Cardiac fibroblast (primary cell): ENCODE measurements around the gene TANGO2.
A peak's percentile ranks its signal among the peaks of the same experiment; 100 is the strongest.

Experiments
- DNase-seq, 2 donors: peaks; one replicate each; pipeline versions ENCODE4 v3.0.0 to v3.0.0-alpha.2; 2010; ENCODE audit warnings: low read depth in 2 of 2
- H3K4me3 ChIP-seq, 2 donors: replicated peaks in 1 of 2; 1 replicate in 1 of 2; 2 replicates in 1 of 2; pipeline ENCODE4 v1.5.1; 2011; ENCODE audit warnings: low read depth in 2 of 2, low read length in 2 of 2, mild to moderate bottlenecking in 2 of 2, moderate library complexity in 1 of 2
- TF ChIP-seq, protein P1 (sequence below): IDR thresholded peaks from one replicate; pipeline ENCODE4 v1.5.1; 2011; ENCODE audit warnings: low read depth, mild to moderate bottlenecking, low read length, inconsistent platforms

The TANGO2 gene

DNA sequence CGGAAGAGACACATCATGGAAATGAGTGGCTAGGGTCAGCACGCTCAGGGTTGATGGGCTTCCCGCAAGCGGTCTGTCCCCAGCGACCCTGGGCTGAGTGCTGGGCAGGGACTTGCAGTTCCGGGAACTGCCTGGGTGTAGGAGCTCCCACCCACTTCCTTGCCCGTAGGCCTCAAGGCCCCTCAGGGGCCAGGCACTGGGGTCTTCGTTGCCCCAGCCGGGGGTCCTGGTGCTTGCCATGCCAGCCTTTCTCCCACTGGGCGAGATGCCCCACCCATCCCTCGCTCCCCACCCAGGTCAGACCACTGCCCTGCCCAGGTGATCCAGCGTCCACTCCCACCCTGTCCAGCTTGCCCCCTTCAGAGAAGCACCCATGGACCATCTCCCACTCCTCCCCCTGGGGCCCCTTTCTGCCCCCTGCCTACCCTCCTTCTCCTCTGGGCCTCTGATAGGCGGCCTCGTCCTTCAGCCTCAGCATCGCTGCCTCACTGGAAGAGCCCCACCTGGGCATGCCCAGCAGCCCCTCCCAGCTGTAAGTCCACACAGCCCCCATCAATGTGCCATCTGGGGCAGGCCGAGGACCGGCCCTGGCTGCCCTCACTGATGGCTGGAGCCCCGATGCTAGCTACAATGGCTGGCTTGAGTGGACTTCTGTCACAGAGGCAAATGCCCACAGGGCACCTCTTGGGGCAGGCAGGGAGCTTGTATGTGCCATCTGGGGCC lies 41.3 kb downstream of the TANGO2 start:
- TF ChIP-seq, protein P1, sequence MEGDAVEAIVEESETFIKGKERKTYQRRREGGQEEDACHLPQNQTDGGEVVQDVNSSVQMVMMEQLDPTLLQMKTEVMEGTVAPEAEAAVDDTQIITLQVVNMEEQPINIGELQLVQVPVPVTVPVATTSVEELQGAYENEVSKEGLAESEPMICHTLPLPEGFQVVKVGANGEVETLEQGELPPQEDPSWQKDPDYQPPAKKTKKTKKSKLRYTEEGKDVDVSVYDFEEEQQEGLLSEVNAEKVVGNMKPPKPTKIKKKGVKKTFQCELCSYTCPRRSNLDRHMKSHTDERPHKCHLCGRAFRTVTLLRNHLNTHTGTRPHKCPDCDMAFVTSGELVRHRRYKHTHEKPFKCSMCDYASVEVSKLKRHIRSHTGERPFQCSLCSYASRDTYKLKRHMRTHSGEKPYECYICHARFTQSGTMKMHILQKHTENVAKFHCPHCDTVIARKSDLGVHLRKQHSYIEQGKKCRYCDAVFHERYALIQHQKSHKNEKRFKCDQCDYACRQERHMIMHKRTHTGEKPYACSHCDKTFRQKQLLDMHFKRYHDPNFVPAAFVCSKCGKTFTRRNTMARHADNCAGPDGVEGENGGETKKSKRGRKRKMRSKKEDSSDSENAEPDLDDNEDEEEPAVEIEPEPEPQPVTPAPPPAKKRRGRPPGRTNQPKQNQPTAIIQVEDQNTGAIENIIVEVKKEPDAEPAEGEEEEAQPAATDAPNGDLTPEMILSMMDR: no peak
- no peak overlapping the region for H3K4me3 ChIP-seq
- no peak for DNase-seq

DNA sequence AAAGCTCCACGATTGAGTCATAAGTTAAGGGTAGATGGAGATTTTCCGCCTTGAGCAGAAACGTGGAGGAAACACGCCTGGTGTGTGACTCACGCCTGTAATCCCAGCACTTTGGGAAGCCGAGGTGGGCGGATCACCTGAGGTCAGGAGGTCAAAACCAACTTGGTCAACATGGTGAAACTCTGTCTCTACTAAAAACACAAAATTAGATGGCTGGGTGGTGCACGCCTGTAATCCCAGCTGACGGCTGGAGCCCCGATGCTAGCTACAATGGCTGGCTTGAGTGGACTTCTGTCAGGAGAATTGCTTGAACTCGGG lies 41.8 kb downstream of the TANGO2 start:
- no peak overlapping the region for H3K4me3 ChIP-seq
- TF ChIP-seq, protein P1: no peak
- peak; percentile 52 to 64 for DNase-seq

DNA sequence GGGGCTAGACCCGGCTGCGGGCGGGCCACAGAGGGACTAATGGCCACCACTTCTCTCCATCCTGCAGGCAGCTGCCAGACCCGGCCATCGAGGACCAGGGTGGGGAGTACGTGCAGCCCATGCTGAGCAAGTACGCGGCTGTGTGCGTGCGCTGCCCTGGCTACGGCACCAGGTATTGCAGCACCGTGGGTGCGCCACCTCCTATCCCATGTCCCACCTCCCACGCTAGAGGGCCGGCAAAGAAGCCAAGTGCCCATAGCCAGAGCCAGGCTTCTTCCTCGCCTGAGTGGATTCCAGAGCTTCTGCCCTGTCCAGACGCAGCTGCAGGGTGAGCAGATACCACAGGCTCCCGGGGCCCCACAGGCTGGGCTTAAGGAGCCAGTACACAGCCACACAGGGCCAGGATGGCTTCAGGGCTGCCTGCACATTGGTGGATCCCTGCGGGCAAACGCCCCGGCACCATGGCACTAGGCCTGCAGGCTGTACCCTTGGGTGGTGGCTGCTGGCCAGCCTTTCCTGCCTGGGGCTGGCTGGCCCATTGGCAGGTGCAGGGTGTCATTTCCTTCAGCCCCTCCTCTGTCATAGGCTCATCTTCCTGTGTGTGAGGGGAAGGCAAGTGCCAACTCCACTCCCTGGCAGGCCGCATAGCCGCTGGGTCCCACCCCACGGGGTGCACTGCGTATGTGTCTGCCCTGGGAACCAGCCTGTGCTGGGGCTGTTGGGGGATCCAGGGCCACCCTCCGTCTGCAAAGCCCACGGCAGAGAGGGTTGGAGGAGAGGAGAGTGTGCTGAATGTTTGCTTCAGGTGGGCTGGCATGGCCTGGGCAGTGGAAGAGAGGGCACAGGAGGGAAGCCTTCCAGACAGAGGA lies 42.6 kb downstream of the TANGO2 start:
- no peak for DNase-seq
- no peak overlapping the region for H3K4me3 ChIP-seq
- TF ChIP-seq, protein P1: no peak

DNA sequence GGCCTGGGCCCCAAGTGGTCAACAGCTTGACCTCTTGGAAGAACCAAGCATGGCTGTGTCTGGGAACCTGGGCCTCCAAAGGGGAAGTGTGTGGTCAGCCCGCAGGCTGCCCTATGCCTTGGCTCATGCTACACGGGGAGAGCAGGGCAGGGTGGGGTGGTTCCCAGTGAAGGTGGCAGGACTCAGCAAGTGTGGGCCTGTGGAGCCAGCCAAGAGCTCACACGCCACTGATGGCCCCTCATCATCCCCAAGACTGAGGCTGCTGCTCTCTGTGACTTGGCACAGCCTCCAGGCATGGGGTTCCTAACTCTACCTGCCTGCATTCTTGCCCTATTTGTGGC lies 43.2 kb downstream of the TANGO2 start:
- H3K4me3 ChIP-seq: no peak overlapping the region
- TF ChIP-seq, protein P1: no peak
- DNase-seq: no peak

DNA sequence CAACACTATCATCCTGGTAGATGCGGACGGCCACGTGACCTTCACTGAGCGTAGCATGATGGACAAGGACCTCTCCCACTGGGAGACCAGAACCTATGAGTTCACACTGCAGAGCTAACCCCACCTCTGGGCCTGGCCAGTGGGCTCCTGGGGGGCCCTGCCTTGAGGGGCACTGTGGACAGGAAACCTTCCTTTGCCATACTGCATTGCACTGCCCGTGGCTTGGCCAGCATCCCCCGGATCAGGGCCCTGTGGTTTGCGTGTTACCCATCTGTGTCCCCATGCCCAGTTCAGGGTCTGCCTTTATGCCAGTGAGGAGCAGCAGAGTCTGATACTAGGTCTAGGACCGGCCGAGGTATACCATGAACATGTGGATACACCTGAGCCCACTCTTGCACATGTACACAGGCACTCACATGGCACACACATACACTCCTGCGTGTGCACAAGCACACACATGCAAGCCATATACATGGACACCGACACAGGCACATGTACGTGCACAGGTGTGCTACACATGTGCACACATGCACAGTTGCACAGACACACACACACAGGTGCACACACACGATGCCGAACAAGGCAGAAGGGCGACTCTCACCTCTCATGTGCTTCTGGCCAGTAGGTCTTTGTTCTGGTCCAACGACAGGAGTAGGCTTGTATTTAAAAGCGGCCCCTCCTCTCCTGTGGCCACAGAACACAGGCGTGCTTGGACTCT lies 43.8 kb downstream of the TANGO2 start:
- no peak overlapping the region for H3K4me3 ChIP-seq
- TF ChIP-seq, protein P1: no peak
- no peak for DNase-seq

DNA sequence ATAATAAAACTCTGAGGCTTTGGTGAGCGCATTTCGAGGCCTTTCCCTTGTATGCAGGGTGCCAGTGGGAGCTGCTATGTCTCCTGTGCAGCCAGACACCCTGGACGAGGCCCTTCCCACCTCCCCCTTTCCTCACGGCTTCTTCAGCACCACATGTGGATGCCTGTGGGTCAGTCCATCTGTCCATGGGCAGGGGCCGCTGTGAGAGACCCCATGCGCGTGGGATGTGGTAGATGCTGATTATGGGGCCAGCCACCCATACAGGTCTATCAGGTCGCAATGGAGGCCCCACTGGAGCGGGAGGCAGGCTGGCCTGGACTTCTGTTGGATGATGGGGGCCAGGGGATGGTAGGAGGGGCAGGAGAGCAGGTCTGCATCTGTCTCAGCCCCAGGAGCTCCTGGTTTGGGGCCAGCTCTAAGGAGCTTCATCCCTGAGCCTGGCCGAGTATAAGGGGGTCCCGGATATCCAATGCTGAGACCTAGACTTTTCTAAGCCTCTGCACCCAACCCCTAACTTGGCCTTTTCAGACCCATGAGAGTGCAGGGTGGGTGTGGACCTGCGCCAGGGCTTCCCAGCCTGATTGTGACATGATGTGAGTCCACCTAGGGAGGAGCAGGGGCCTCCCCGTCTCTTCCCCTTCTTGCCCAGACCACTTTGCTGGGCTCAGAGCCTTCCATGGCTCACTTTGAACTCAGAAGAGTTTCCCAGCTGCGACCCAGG lies 45.1 kb downstream of the TANGO2 start:
- TF ChIP-seq, protein P1: no peak
- H3K4me3 ChIP-seq: no peak overlapping the region
- DNase-seq: no peak
